ENCODE data around the gene AKAP8L. TPM values are rescaled to one million over a fixed set of nuclear protein-coding genes. Genes with fewer than 3 reads are reported as not detected.

The AKAP8L gene
- total RNA-seq, 1 experiment from 2014 or later, result 132 TPM

DNA sequence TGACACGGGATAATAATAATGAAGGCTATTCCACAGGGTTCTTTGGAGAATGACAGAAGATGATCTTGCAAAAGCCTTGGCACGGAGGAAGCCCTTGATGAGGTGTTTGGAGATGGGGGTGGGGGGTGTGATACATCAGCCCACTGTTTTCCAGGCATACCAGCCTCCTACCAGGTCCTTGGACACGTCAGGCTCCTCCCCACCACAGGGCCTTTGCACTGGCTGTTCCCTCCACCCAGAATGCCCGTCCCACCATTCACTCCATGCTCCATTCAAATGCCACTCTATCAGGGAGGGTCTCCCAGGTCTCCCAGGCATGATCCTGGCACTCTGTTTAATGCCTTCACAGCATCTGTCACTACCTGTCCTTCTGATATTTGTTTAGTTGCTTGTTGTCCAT lies 28.3 kb upstream of the AKAP8L start:
- Histone ChIP-seq H3K27ac (ENCODE audit: low read depth, low read length, poor library complexity, severe bottlenecking) (no peak overlapping the region), H3K36me3 (ENCODE audit: insufficient read depth, low read length, poor library complexity, severe bottlenecking) (no peaks in the 10 kb centered on the region), H3K4me3 (ENCODE audit: low read depth, low read length, poor library complexity, severe bottlenecking) (no peak overlapping the region), H3K9me3 (ENCODE audit: low read depth, low read length, poor library complexity, severe bottlenecking) (no peaks in the 10 kb centered on the region), H3K4me1 (ENCODE audit: insufficient read depth, low read length, poor library complexity, severe bottlenecking) (peaks cover 8% of the 10 kb centered on the region), H3K27me3 (replicated peaks; ENCODE audit: insufficient read depth, low read depth, low read length, poor library complexity) (no peaks in the 10 kb centered on the region)
- DNase-seq (ENCODE audit: low spot score), result no peak
- no TSS peak for BruUV-seq (replicated peaks)
- ChIA-PET CTCF (no interaction called here), POLR2A (ENCODE audit: low non-redundant PET) (no interaction called here)
- no peak for TF ChIP-seq EZH2 (IDR thresholded peaks at IDR 0.05; ENCODE audit: borderline replicate concordance, low read depth, low read length, poor library complexity, severe bottlenecking)
- TF ChIP-seq, protein P1, sequence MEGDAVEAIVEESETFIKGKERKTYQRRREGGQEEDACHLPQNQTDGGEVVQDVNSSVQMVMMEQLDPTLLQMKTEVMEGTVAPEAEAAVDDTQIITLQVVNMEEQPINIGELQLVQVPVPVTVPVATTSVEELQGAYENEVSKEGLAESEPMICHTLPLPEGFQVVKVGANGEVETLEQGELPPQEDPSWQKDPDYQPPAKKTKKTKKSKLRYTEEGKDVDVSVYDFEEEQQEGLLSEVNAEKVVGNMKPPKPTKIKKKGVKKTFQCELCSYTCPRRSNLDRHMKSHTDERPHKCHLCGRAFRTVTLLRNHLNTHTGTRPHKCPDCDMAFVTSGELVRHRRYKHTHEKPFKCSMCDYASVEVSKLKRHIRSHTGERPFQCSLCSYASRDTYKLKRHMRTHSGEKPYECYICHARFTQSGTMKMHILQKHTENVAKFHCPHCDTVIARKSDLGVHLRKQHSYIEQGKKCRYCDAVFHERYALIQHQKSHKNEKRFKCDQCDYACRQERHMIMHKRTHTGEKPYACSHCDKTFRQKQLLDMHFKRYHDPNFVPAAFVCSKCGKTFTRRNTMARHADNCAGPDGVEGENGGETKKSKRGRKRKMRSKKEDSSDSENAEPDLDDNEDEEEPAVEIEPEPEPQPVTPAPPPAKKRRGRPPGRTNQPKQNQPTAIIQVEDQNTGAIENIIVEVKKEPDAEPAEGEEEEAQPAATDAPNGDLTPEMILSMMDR (conservative IDR thresholded peaks at IDR 0.05; ENCODE audit: low read depth, low read length), result no peak
- intact Hi-C loops (cut with micrococcal nuclease; ENCODE audit: unreplicated experiment), result no loop called here

DNA sequence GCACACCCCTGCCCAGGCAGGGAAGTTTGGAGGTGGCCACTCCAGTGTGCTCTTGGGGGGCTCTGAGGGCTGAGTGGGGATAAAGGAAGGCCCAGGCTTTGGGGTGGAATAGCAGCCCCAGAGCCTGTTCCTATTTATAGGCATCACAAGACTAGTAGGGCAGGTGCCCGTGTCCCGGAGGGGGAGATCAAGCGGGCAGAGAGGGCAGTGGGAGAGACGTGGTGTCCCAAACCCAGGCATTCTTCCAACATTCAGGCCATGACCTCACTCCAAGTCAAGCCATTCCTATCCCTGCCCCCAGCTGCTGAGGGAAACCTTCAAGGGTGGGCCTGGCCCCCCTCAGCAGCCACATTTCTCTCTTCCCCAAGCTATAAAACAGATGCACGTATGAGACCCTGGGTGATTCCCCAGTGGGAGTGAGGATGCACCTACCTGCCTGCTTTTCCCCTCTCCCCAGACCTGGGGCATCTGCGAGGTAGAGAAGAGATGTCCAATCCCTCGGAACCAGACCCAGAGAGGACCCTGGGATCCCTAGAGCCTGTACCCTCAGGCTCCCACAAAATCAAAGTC lies 27.1 kb upstream of the AKAP8L start:
- TF ChIP-seq, protein P1 (conservative IDR thresholded peaks at IDR 0.05; ENCODE audit: low read depth, low read length), result no peak
- POLR2A ChIA-PET (ENCODE audit: low non-redundant PET), result no interaction called here
- H3K27me3 ChIP-seq (replicated peaks; ENCODE audit: insufficient read depth, low read depth, low read length, poor library complexity), result no peaks in the 10 kb centered on the region
- no peak overlapping the region for H3K4me3 ChIP-seq (ENCODE audit: low read depth, low read length, poor library complexity, severe bottlenecking)
- CTCF ChIA-PET, result no interaction called here
- no TSS peak for BruUV-seq (replicated peaks)
- H3K27ac ChIP-seq (ENCODE audit: low read depth, low read length, poor library complexity, severe bottlenecking), result no peak overlapping the region
- H3K36me3 ChIP-seq (ENCODE audit: insufficient read depth, low read length, poor library complexity, severe bottlenecking), result no peaks in the 10 kb centered on the region
- H3K9me3 ChIP-seq (ENCODE audit: low read depth, low read length, poor library complexity, severe bottlenecking), result no peaks in the 10 kb centered on the region
- no peak for DNase-seq (ENCODE audit: low spot score)
- peaks cover 8% of the 10 kb centered on the region for H3K4me1 ChIP-seq (ENCODE audit: insufficient read depth, low read length, poor library complexity, severe bottlenecking)
- intact Hi-C loops (cut with micrococcal nuclease; ENCODE audit: unreplicated experiment), result no loop called here

DNA sequence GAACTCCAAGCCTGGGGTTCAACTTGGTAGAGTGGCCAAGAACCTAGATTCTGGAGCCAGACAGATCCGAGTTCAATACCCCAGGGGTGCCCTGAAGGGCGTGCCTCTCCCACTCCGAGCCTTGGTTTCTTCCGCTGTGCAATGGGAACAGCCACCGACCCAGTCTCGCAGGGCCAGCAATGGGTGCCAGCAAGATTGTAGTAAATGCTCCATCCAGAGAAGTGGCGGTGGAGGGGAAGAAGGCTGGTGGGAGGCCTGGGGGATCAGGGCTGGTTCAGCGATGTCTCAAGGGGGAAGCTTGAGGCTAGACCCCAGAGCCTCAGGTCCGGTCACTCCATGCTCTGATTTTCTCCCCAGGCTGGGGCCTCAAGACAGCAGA lies 26.4 kb upstream of the AKAP8L start:
- H3K9me3 ChIP-seq (ENCODE audit: low read depth, low read length, poor library complexity, severe bottlenecking), result no peaks in the 10 kb centered on the region
- H3K27ac ChIP-seq (ENCODE audit: low read depth, low read length, poor library complexity, severe bottlenecking), result no peak overlapping the region
- POLR2A ChIA-PET (ENCODE audit: low non-redundant PET), result no interaction called here
- intact Hi-C loops (cut with micrococcal nuclease; ENCODE audit: unreplicated experiment), result no loop called here
- no peaks in the 10 kb centered on the region for H3K36me3 ChIP-seq (ENCODE audit: insufficient read depth, low read length, poor library complexity, severe bottlenecking)
- BruUV-seq (replicated peaks), result no TSS peak
- no peak overlapping the region for H3K4me3 ChIP-seq (ENCODE audit: low read depth, low read length, poor library complexity, severe bottlenecking)
- no peak for TF ChIP-seq EZH2 (IDR thresholded peaks at IDR 0.05; ENCODE audit: borderline replicate concordance, low read depth, low read length, poor library complexity, severe bottlenecking)
- TF ChIP-seq, protein P1 (conservative IDR thresholded peaks at IDR 0.05; ENCODE audit: low read depth, low read length), result no peak
- H3K27me3 ChIP-seq (replicated peaks; ENCODE audit: insufficient read depth, low read depth, low read length, poor library complexity), result no peaks in the 10 kb centered on the region
- peaks cover 8% of the 10 kb centered on the region for H3K4me1 ChIP-seq (ENCODE audit: insufficient read depth, low read length, poor library complexity, severe bottlenecking)
- CTCF ChIA-PET, result no interaction called here
- no peak for DNase-seq (ENCODE audit: low spot score)
